ENCODE measurements around the gene DEFB119. TPM values are rescaled to one million over a fixed set of nuclear protein-coding genes. Genes with fewer than 3 reads are reported as not detected.

DEFB119 gene
- total and polyA plus RNA-seq, 8 donors = not detected

- no peak for FAIRE-seq
- Histone ChIP-seq H3K4me1 (no peaks in the 10 kb centered on the region), H3K27ac (no peak overlapping the region), H3K27me3 (no peaks in the 10 kb centered on the region), H3K9me3 (no peaks in the 10 kb centered on the region), H3K4me3 (no peak overlapping the region), H3K36me3 (no peaks in the 10 kb centered on the region)
- no peak for TF ChIP-seq CTCF (IDR thresholded peaks at IDR 0.05)
- DNase-seq = no peak
- intact Hi-C loops (cut with DNase I) = no loop called here
- ATAC-seq = no peak
- WGBS, 2 donors = 30 to 48% methylated on average over 4 of the region's 4 CpGs
Measured at GRCh38 chr20:31363295-31363694, 27.1 kb downstream of the DEFB119 start.

GRCh38 chr20:31355981-31356380, 34.4 kb downstream of the DEFB119 start:
- no peak for ATAC-seq
- Histone ChIP-seq H3K27ac (no peak overlapping the region), H3K9me3 (no peaks in the 10 kb centered on the region), H3K27me3 (no peaks in the 10 kb centered on the region), H3K36me3 (no peaks in the 10 kb centered on the region), H3K4me3 (no peak overlapping the region), H3K4me1 (no peaks in the 10 kb centered on the region)
- no peak for DNase-seq
- no peak for FAIRE-seq
- 22 to 50% methylated on average over 1 of the region's 1 CpG for WGBS, 2 donors
- intact Hi-C loops (cut with DNase I) = no loop called here
- TF ChIP-seq CTCF (IDR thresholded peaks at IDR 0.05) = no peak

- Histone ChIP-seq H3K36me3 (no peaks in the 10 kb centered on the region), H3K27me3 (no peaks in the 10 kb centered on the region), H3K4me3 (no peak overlapping the region), H3K9me3 (no peaks in the 10 kb centered on the region), H3K27ac (no peak overlapping the region), H3K4me1 (no peaks in the 10 kb centered on the region)
- FAIRE-seq = no peak
- no peak for TF ChIP-seq CTCF (IDR thresholded peaks at IDR 0.05)
- DNase-seq = no peak
- intact Hi-C loops (cut with DNase I) = no loop called here
- ATAC-seq = no peak
Measured at GRCh38 chr20:31341470-31341869, 48.9 kb downstream of the DEFB119 start.

- Histone ChIP-seq H3K9me3 (no peaks in the 10 kb centered on the region), H3K4me3 (no peak overlapping the region), H3K27me3 (no peaks in the 10 kb centered on the region), H3K36me3 (no peaks in the 10 kb centered on the region), H3K4me1 (no peaks in the 10 kb centered on the region), H3K27ac (no peak overlapping the region)
- no peak for FAIRE-seq
- ATAC-seq = no peak
- no peak for TF ChIP-seq CTCF (IDR thresholded peaks at IDR 0.05)
- DNase-seq = no peak
- intact Hi-C loops (cut with DNase I) = no loop called here
Measured at GRCh38 chr20:31330893-31331292, 59.5 kb downstream of the DEFB119 start.

Other genes starting within 250 kb of the DEFB119 start
- not detected for gene DEFB115, start 132.9 kb downstream of the DEFB119 start, total RNA-seq
- not detected for gene DEFB115, start 132.9 kb downstream of the DEFB119 start, polyA plus RNA-seq
- gene DEFB116, start 82.0 kb downstream of the DEFB119 start, total RNA-seq = not detected
- not detected for gene DEFB116, start 82.0 kb downstream of the DEFB119 start, polyA plus RNA-seq
- not detected for gene DEFB118, start 22.0 kb downstream of the DEFB119 start, total RNA-seq
- gene DEFB118, start 22.0 kb downstream of the DEFB119 start, polyA plus RNA-seq = not detected
- gene DEFB121, start 15.6 kb upstream of the DEFB119 start, total RNA-seq = not detected
- not detected for gene DEFB121, start 15.6 kb upstream of the DEFB119 start, polyA plus RNA-seq
- gene DEFB123, start 50.0 kb upstream of the DEFB119 start, total RNA-seq = not detected
- not detected for gene DEFB123, start 50.0 kb upstream of the DEFB119 start, polyA plus RNA-seq
- gene DEFB124, start 84.5 kb upstream of the DEFB119 start, total RNA-seq = under 1 TPM in 1 of 6 donors, not detected in 5; 0.32 TPM
- gene DEFB124, start 84.5 kb upstream of the DEFB119 start, polyA plus RNA-seq = not detected
- under 1 TPM in 5 of 6 donors, not detected in 1; 0.14 to 0.56 (median 0.26) TPM for gene REM1, start 84.7 kb upstream of the DEFB119 start, total RNA-seq
- 1 to 10 TPM in 1 of 2 donors, under 1 TPM in 1; 0.87 to 1.7 TPM for gene REM1, start 84.7 kb upstream of the DEFB119 start, polyA plus RNA-seq
- gene HM13, start 123.9 kb upstream of the DEFB119 start, total RNA-seq = 100 to 1,000 TPM; 139 to 237 (median 184) TPM
- 100 to 1,000 TPM; 178 to 286 TPM for gene HM13, start 123.9 kb upstream of the DEFB119 start, polyA plus RNA-seq
- 10 to 100 TPM in 5 of 6 donors, 1 to 10 TPM in 1; 9.5 to 39.3 (median 17.4) TPM for gene ID1, start 214.7 kb upstream of the DEFB119 start, total RNA-seq
- gene ID1, start 214.7 kb upstream of the DEFB119 start, polyA plus RNA-seq = 10 to 100 TPM; 50.9 to 64.7 TPM
- gene COX4I2, start 247.3 kb upstream of the DEFB119 start, total RNA-seq = under 1 TPM in 5 of 6 donors, not detected in 1; 0.28 to 0.94 (median 0.60) TPM
- gene COX4I2, start 247.3 kb upstream of the DEFB119 start, polyA plus RNA-seq = 1 to 10 TPM; 3.7 to 7.8 TPM